ENCODE measurements around the gene MIS12. TPM values are rescaled to one million over a fixed set of nuclear protein-coding genes. Genes with fewer than 3 reads are reported as not detected.

MIS12 gene
- total RNA-seq, 2 experiments from 2014 or later = 30.4 to 32.0 TPM

DNA sequence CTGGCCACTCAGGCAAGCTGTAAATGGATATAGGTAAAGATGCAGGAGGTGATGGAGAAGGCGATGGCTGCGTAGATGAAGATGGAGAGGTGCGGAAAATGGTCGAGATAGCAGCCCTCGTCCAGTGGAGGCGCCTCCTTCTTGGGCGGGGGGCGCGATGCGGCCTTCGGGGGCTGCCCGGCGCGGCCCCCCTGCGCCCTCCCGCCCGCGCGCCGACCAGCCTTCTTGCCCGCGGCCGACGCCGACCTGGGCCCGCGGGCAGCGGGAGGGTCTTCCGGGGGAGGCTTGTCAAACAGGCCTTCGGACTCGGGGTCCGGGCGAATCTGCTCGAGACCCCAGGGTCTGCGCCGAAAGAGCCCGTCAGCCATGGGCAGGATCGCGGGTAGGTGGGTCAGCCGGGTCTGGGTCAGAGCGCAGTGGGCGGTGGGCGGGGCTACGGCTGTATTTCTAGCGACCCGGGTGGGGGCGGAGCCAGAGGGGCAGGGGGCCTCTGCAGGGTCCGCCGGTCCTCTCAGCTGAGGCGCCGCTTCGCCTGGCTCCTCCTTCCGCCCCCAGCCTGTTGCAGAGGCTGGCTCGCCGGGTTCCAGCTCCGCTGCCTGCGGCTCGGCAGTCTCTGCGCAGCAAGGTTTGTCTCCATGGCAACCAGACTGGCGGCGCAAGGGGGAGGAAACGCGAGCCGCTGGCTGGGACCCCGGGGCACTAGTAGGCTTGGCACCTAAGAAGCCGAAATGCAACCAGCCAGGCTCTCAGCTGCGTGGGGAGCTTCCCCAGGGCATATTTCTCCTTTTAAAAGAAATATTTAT, 14.4 kb downstream of the MIS12 start:
- POLR2A ChIA-PET = interaction anchor here (0.6 to 2.4 kb wide), 2 partner anchors 15 to 103 kb away, joined by 3 to 17 read pairs; partner anchors contain the start of genes DERL2 and MIS12
- no peaks in the 10 kb centered on the region for H3K9me3 Mint-ChIP-seq
- intact Hi-C loops (cut with micrococcal nuclease) = loop anchor here (2.0 kb wide), 1 partner anchor 26 kb away; no protein-coding TSS in a partner anchor
- H3K4me1 Mint-ChIP-seq (ENCODE audit: low read depth) = peaks cover 12% of the 10 kb centered on the region
- no peaks in the 10 kb centered on the region for H3K36me3 Mint-ChIP-seq
- CTCF ChIA-PET = interaction anchor here (0.5 to 1.0 kb wide), 3 partner anchors 10 to 66 kb away, joined by 3 to 4 read pairs (median 3); no protein-coding TSS in a partner anchor
- H3K27me3 Mint-ChIP-seq = no peaks in the 10 kb centered on the region
- H3K27ac Mint-ChIP-seq = no peak overlapping the region
- H3K4me3 Mint-ChIP-seq = peak overlapping the region; percentile 89
- DNase-seq = peak; percentile 83

DNA sequence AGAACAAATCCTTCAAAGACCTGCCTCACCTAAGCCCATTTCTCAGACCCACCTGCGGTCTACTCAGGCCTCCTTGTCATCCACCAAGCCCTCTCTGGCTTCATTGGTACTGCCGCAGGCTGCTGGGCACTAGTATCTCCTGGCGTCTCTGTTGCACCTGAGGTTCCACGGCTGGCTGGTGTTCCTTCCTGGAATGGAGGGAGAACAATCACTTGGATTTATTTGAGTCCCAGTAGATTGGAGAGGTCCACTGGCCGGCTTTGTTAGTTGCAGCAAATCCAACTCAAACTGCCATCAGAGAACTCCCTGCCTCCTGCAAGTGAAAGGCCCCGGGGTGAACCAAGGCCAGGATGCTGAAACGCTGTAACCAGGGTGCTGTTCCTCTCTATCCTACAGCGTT, 15.3 kb downstream of the MIS12 start:
- Mint-ChIP-seq H3K9me3 (no peaks in the 10 kb centered on the region), H3K36me3 (no peaks in the 10 kb centered on the region), H3K4me3 (peak overlapping the region; percentile 54), H3K4me1 (ENCODE audit: low read depth) (peaks cover 12% of the 10 kb centered on the region), H3K27ac (no peak overlapping the region), H3K27me3 (no peaks in the 10 kb centered on the region)
- intact Hi-C loops (cut with micrococcal nuclease) = loop anchor here (2.0 kb wide), 1 partner anchor 25 kb away; no protein-coding TSS in a partner anchor
- no peak for DNase-seq
- CTCF ChIA-PET = no interaction called here
- POLR2A ChIA-PET = interaction anchor here (0.6 to 2.4 kb wide), 2 partner anchors 16 to 104 kb away, joined by 3 to 17 read pairs; partner anchors contain the start of genes DERL2 and MIS12

DNA sequence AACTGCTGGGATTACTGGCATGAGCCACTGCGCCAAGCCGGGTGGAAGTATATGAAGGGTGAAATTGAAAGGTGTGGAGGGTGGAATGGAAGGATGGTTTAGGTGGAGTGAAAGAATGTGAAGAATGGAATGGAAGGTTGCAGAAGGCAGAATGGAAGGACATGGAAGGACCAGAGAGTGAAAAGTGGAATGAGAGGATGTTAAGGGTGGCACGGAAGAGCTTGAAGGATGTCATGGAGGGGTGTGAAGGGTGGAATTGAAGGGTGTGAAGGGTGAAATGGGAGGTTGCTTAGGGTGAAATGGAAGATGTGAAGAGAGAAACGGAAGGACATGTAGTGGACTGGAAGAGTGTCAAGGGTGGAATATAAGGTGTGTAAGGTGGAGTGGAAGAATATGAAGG, 16.2 kb downstream of the MIS12 start:
- ChIA-PET POLR2A (no interaction called here), CTCF (interaction anchor here (1.3 kb wide), 1 partner anchor 63 kb away, joined by 3 read pairs; the partner anchor contains the start of gene C1QBP)
- intact Hi-C loops (cut with micrococcal nuclease) = no loop called here
- Mint-ChIP-seq H3K27ac (no peak overlapping the region), H3K9me3 (no peaks in the 10 kb centered on the region), H3K4me3 (no peak overlapping the region), H3K4me1 (ENCODE audit: low read depth) (peaks cover 12% of the 10 kb centered on the region), H3K36me3 (peaks cover 2% of the 10 kb centered on the region), H3K27me3 (no peaks in the 10 kb centered on the region)
- DNase-seq = no peak

DNA sequence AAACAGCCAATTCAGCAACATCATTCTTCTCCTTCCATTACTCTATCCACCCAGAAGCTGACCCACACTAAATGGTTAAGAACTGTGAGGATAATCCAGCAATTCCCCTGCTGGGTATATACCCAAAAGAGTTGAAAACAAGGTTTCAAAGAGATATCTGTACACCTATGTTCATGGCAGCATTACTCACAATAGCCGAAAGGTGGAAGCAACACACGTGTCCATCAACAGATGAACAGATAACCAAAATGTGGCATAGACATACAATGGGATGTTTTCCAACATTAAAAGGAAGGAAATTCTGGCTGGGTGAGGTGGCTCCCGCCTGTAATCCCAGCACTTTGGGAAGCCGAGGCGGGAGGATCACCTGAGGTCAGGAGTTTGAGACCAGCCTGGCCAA, 19.9 kb downstream of the MIS12 start:
- peaks cover 2% of the 10 kb centered on the region for H3K36me3 Mint-ChIP-seq
- H3K27me3 Mint-ChIP-seq = no peaks in the 10 kb centered on the region
- ChIA-PET CTCF (interaction anchor here (0.7 kb wide), 1 partner anchor 76 kb away, joined by 3 read pairs; no protein-coding TSS in a partner anchor), POLR2A (no interaction called here)
- H3K4me3 Mint-ChIP-seq = no peak overlapping the region
- no peak for DNase-seq
- intact Hi-C loops (cut with micrococcal nuclease) = no loop called here
- peaks cover 3% of the 10 kb centered on the region for H3K4me1 Mint-ChIP-seq (ENCODE audit: low read depth)
- no peaks in the 10 kb centered on the region for H3K9me3 Mint-ChIP-seq
- no peak overlapping the region for H3K27ac Mint-ChIP-seq

DNA sequence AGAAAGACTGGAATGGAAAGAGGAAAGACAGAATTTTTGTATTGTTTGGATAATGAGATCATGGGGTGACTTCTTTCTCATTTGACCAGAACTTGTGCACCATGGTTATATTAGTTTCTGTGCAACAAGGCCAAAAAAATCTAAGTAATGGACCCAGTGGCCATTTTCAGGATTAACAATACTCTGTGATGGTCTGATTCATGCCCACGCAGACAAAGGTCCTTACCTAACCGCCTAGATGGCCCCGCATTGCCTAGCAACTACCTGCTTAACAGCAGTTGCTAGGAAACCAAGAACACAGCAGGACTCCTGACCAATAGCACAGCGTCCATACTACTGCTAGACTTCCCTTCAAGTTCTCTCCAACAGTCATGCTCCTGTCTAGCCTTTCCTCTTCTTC, 22.4 kb downstream of the MIS12 start:
- ChIA-PET CTCF (interaction anchor here (1.0 kb wide), 1 partner anchor 9 kb away, joined by 3 read pairs; no protein-coding TSS in a partner anchor), POLR2A (no interaction called here)
- no peak overlapping the region for H3K4me3 Mint-ChIP-seq
- no peak overlapping the region for H3K27ac Mint-ChIP-seq
- intact Hi-C loops (cut with micrococcal nuclease) = no loop called here
- peaks cover 8% of the 10 kb centered on the region for H3K4me1 Mint-ChIP-seq (ENCODE audit: low read depth)
- H3K27me3 Mint-ChIP-seq = no peaks in the 10 kb centered on the region
- peaks cover 7% of the 10 kb centered on the region for H3K36me3 Mint-ChIP-seq
- DNase-seq = no peak
- H3K9me3 Mint-ChIP-seq = no peaks in the 10 kb centered on the region

DNA sequence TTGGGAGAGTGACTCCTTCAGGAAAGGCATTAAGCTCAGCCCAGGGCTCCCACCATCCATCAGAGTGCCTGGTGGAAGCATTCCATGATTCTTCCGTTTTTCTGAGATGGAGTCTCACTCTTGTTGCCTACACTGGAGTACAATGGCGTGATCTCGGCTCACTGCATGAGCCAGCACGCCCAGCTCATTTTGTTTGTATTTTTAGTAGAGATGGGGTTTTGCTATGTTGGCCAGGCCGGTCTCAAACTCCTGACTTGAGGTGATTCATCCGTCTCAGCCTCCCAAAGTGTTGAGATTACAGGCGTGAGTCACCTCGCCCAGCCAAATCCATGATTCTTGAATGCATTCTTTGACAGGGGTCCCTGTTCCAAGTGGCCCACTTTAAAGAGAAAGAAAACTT, 23.1 kb downstream of the MIS12 start:
- Mint-ChIP-seq H3K4me1 (ENCODE audit: low read depth) (peaks cover 13% of the 10 kb centered on the region), H3K4me3 (no peak overlapping the region), H3K27me3 (no peaks in the 10 kb centered on the region), H3K36me3 (peaks cover 11% of the 10 kb centered on the region), H3K27ac (no peak overlapping the region), H3K9me3 (no peaks in the 10 kb centered on the region)
- no peak for DNase-seq
- CTCF ChIA-PET = no interaction called here
- intact Hi-C loops (cut with micrococcal nuclease) = no loop called here
- POLR2A ChIA-PET = no interaction called here

DNA sequence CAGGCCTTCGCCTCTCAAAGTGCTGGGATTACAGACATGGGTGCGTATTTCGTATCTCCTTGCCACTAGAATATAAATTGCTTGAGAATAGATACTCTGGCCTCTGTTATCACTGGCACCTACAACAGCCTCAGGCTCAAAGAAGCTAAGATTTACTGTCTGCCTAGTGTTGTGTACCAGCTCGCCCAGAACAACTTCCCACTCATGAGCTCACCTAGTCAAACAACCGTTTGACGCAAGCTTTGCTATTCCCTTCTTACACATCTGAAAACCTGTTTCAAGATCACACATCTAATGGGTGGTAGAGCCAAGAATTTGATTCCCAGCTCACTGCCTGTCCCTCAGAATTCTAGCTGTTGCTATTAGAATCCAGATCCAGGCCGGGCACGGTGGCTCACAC, 24.4 kb downstream of the MIS12 start:
- H3K36me3 Mint-ChIP-seq = peaks cover 21% of the 10 kb centered on the region
- intact Hi-C loops (cut with micrococcal nuclease) = no loop called here
- ChIA-PET POLR2A (no interaction called here), CTCF (no interaction called here)
- no peaks in the 10 kb centered on the region for H3K27me3 Mint-ChIP-seq
- no peak overlapping the region for H3K27ac Mint-ChIP-seq
- H3K4me1 Mint-ChIP-seq (ENCODE audit: low read depth) = peaks cover 18% of the 10 kb centered on the region
- DNase-seq = no peak
- no peak overlapping the region for H3K4me3 Mint-ChIP-seq
- no peaks in the 10 kb centered on the region for H3K9me3 Mint-ChIP-seq

DNA sequence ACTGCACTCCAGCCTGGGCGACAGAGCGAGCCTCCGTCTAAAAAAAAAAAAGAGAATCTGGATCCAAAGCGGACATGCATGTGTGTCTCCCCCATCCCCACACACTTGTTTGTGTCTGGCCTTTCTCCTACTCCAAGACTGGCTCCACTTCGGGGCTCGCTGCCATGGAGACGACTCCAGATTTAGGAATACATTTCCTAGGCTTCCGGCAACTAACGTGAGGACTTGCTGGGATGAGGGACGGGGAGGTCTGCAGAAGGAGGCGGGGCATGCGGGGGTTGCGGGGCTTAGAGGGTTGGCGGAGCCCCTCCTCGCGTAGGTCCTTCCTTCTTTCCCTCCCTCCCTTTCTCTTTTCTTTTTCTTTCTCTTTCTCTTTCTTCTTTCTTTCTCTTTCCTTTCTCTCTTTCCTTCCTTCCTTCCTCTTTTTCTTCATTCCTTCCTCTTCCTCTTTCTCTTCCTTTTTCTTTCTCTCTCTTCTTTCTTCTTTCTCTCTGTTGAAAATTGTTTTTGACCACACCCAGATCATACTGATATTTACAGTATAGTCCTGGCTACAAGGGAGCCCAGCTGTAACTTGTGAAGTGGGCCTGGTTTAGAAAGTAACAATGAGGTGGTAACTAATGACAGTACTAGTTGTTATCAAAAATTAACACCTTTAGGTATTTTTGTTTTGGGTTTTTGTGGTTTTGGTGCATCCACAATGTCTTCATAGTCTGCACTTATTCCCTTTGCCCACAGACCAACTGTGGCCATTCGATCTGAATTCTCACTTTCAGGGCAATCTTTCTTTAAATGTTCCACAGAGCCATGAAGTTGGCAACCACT, 25.2 kb downstream of the MIS12 start:
- Mint-ChIP-seq H3K4me1 (ENCODE audit: low read depth) (peaks cover 18% of the 10 kb centered on the region), H3K36me3 (peaks cover 27% of the 10 kb centered on the region), H3K9me3 (no peaks in the 10 kb centered on the region), H3K4me3 (no peak overlapping the region), H3K27ac (no peak overlapping the region), H3K27me3 (no peaks in the 10 kb centered on the region)
- intact Hi-C loops (cut with micrococcal nuclease) = no loop called here
- POLR2A ChIA-PET = no interaction called here
- CTCF ChIA-PET = no interaction called here
- no peak for DNase-seq

DNA sequence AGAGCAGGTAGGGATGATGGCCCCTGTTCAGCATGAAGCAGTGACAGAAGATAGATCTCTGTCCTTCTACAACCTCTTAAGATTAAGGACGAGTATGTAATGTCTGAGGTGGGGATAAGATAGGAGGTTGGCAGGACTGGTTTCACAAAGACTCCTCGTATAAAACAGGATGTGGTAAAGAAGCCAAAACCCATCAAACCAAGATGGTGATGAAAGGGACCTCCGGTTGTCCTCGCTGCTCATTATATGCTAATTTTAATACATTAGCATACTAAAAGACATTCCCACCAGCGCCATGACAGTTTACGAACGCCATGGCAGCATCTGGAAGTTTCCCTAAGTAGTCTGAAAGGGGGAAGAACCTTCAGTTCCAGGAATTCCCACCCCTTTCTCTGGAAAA, 27.3 kb downstream of the MIS12 start:
- H3K27ac Mint-ChIP-seq = no peak overlapping the region
- peaks cover 35% of the 10 kb centered on the region for H3K36me3 Mint-ChIP-seq
- no peak for DNase-seq
- POLR2A ChIA-PET = no interaction called here
- intact Hi-C loops (cut with micrococcal nuclease) = no loop called here
- no peaks in the 10 kb centered on the region for H3K9me3 Mint-ChIP-seq
- peaks cover 18% of the 10 kb centered on the region for H3K4me1 Mint-ChIP-seq (ENCODE audit: low read depth)
- CTCF ChIA-PET = no interaction called here
- no peaks in the 10 kb centered on the region for H3K27me3 Mint-ChIP-seq
- no peak overlapping the region for H3K4me3 Mint-ChIP-seq

DNA sequence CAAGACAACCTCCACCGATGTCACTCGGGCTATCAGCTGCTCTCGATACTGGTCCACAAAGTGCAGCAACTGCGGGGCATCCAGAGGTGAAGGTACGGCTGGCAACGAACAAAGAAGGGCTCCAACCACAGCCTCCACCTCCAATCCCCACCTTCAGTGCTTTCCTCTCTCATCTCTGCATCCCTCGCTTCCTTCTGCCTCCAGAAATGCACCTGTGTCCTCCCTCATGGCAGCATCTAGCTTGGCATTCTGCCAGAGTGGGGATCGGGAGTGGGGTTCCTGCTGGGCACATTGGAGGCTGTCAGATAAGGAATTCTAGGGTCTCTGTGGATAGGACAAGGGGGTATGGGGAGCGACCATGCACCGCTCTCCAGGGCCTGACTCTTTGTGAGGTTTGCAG, 28.6 kb downstream of the MIS12 start:
- ChIA-PET CTCF (no interaction called here), POLR2A (no interaction called here)
- Mint-ChIP-seq H3K27me3 (no peaks in the 10 kb centered on the region), H3K36me3 (peaks cover 35% of the 10 kb centered on the region), H3K9me3 (no peaks in the 10 kb centered on the region), H3K4me3 (no peak overlapping the region), H3K4me1 (ENCODE audit: low read depth) (peaks cover 18% of the 10 kb centered on the region), H3K27ac (no peak overlapping the region)
- DNase-seq = no peak
- intact Hi-C loops (cut with micrococcal nuclease) = no loop called here

DNA sequence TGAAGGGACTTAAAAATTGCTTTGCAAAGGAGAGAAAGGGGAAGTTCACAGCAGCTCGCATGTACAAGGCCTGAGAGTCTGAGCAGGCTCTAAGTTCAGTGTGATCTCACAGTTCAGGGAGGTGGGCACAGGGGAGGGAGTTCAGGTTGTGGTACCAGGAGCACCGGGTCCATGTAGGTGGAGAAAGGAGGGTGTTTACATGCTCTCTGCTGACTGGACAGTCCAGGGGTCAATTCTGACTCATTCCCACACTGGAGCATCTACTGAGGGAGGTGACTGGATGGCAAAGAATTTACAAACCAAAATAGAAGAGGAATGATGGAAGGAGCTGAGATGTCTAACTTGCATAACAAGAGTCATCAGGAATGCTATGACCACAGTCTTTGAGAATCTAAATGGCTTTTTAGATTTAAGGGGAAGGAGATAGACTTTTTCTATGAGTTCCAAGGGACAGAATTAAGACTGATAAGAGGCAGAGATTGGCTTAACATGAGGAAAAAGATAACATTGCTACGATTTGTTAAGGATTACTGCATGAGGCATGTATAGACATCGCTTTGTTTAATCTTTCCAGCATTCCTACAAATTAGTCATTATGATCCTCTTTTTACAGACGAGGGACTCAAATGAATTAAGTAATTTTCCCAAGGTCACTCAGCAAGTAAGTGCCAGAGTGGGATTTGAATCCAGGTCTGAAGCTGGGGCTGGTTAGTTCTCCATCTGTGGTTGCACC, 29.9 kb downstream of the MIS12 start:
- Mint-ChIP-seq H3K27ac (peak overlapping the region; percentile 11), H3K9me3 (no peaks in the 10 kb centered on the region), H3K27me3 (no peaks in the 10 kb centered on the region), H3K4me3 (no peak overlapping the region), H3K36me3 (peaks cover 37% of the 10 kb centered on the region), H3K4me1 (ENCODE audit: low read depth) (peaks cover 18% of the 10 kb centered on the region)
- intact Hi-C loops (cut with micrococcal nuclease) = no loop called here
- POLR2A ChIA-PET = no interaction called here
- CTCF ChIA-PET = no interaction called here
- no peak for DNase-seq

DNA sequence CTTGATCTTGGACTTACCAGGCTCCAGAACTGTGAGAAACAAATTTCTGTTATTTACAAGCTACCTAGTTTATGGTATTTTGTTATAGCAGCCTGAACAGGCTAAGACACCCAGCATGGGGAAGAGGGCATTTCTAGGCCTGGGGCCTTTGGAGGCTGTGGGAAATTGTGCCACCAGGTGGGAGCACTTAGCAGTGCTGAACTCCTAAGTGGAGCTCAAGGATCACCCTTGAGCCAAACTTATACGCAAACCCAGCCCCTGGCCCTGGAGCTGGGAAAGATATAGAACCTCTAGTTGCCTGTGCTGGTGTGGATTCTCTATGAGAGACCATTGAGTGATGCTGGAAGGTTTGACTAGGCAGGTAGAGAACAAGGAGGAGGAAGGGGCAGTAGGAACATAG, 36.1 kb downstream of the MIS12 start:
- no peak for DNase-seq
- Mint-ChIP-seq H3K4me1 (ENCODE audit: low read depth) (peaks cover 15% of the 10 kb centered on the region), H3K27ac (peak overlapping the region; percentile 6), H3K4me3 (no peak overlapping the region), H3K9me3 (no peaks in the 10 kb centered on the region), H3K36me3 (peaks cover 29% of the 10 kb centered on the region), H3K27me3 (no peaks in the 10 kb centered on the region)
- intact Hi-C loops (cut with micrococcal nuclease) = no loop called here
- ChIA-PET POLR2A (no interaction called here), CTCF (interaction anchor here (1.7 kb wide), 1 partner anchor 39 kb away, joined by 3 read pairs; no protein-coding TSS in a partner anchor)

All from activated CD4-positive, alpha-beta memory T cell treated with anti-CD3 and anti-CD28 coated beads for 36 hours (primary cell).